Activated T-helper 1 cell treated with Interleukin-2 at 50 U/mL for 16 hours (primary cell): Measurements from ENCODE around the gene NME4.
"Not testable (repeated sequence)": the region's sequence is repeated elsewhere in the genome, so short reads cannot be mapped to it uniquely, and the experiment has no call there.

Experiments
- DNase-seq: peaks from one replicate; pipeline ENCODE4 v3.0.0-alpha.2; 2020; ENCODE audit warnings: low read depth

The NME4 gene

GRCh38 chr16:397135-397661, at the start of gene NME4:
TSS of gene NME4 (plus strand) at chr16:397199. CDS start at chr16:397223, 24 bp downstream.
- no peak for DNase-seq

- no peak for DNase-seq
Measured at GRCh38 chr16:347203-347602, 49.8 kb upstream of the NME4 start.

GRCh38 chr16:348495-348894, 48.5 kb upstream of the NME4 start:
- DNase-seq = not testable (repeated sequence)

- no peak for DNase-seq
Measured at GRCh38 chr16:349211-349610, 47.8 kb upstream of the NME4 start.

GRCh38 chr16:350203-350602, 46.8 kb upstream of the NME4 start:
- no peak for DNase-seq

GRCh38 chr16:351804-352520, 45.0 kb upstream of the NME4 start:
- DNase-seq = peak; percentile 27

GRCh38 chr16:352547-353403, 44.2 kb upstream of the NME4 start, which contains the start of gene AXIN1:
TSS of gene AXIN1 (minus strand) at chr16:352723. CDS start at chr16:347025, 5,698 bp downstream.
- DNase-seq = peak; percentile 100

- no peak for DNase-seq
Measured at GRCh38 chr16:353404-354290, 43.4 kb upstream of the NME4 start.

GRCh38 chr16:354291-354881, 42.6 kb upstream of the NME4 start:
- DNase-seq = no peak

- no peak for DNase-seq
Measured at GRCh38 chr16:354971-355461, 42.0 kb upstream of the NME4 start.

- DNase-seq = no peak
Measured at GRCh38 chr16:356741-357140, 40.3 kb upstream of the NME4 start.

GRCh38 chr16:359067-359763, 37.8 kb upstream of the NME4 start:
- DNase-seq = no peak

GRCh38 chr16:359871-360697, 36.9 kb upstream of the NME4 start:
- no peak for DNase-seq

- no peak for DNase-seq
Measured at GRCh38 chr16:360698-361336, 36.2 kb upstream of the NME4 start.

- DNase-seq = no peak
Measured at GRCh38 chr16:361341-361871, 35.6 kb upstream of the NME4 start.

GRCh38 chr16:361872-362701, 34.9 kb upstream of the NME4 start:
- DNase-seq = peak; percentile 58

GRCh38 chr16:362702-362999, 34.3 kb upstream of the NME4 start:
- DNase-seq = not testable (repeated sequence)

- DNase-seq = no peak
Measured at GRCh38 chr16:363110-363765, 33.8 kb upstream of the NME4 start.
